Nephron (organoid): Measurements from ENCODE around the gene CENPL.
A peak's percentile ranks its signal among the peaks of the same experiment; 100 is the strongest.
"Not testable (repeated sequence)": the region's sequence is repeated elsewhere in the genome, so short reads cannot be mapped to it uniquely, and the experiment has no call there.

Source experiments
- H3K27ac Mint-ChIP-seq, 3 experiments: 2 replicates each; pipeline ENCODE4 v1.8.0; 2020; ENCODE audit warnings: mixed read lengths in 3 of 3, mild to moderate bottlenecking in 2 of 3, moderate library complexity in 1 of 3
- H3K27me3 Mint-ChIP-seq: 2 replicates; pipeline ENCODE4 v1.8.0; 2021; ENCODE audit warnings: low read depth, mild to moderate bottlenecking, moderate library complexity, mixed read lengths
- H3K36me3 Mint-ChIP-seq: 2 replicates; pipeline ENCODE4 v1.8.0; 2020; ENCODE audit warnings: low read depth, mixed read lengths
- H3K4me1 Mint-ChIP-seq: 2 replicates; pipeline ENCODE4 v1.8.0; 2020; ENCODE audit warnings: mixed read lengths
- H3K4me3 Mint-ChIP-seq, 3 experiments: 2 replicates each; pipeline ENCODE4 v1.8.0; 2020; ENCODE audit warnings: mild to moderate bottlenecking in 3 of 3, mixed read lengths in 3 of 3, moderate library complexity in 2 of 3
- H3K9me3 Mint-ChIP-seq: 2 replicates; pipeline ENCODE4 v1.8.0; 2020; ENCODE audit warnings: mixed read lengths
- CTCF ChIP-seq, 3 experiments: fragments of 200-600 bp; sonication (generic); IDR thresholded peaks; one replicate each; pipeline ENCODE4 v1.5.0; 2021; ENCODE audit warnings: antibody characterized with exemption in 3 of 3; ENCODE audit not compliant: unreplicated experiment in 3 of 3

Gene CENPL

GRCh38 chr1:173827611-173828010 is 2.9 kb upstream of the CENPL start:
- peaks cover 13% of the 10 kb centered on the region for H3K36me3 Mint-ChIP-seq

GRCh38 chr1:173823781-173824314 is 835 bp downstream of the CENPL start:
- H3K9me3 Mint-ChIP-seq, result no peaks in the 10 kb centered on the region
- no peak for TF ChIP-seq CTCF (IDR thresholded peaks at IDR 0.05; ENCODE audit: unreplicated experiment in 3 of 3)
- H3K4me1 Mint-ChIP-seq, result peaks cover 36% of the 10 kb centered on the region
- H3K4me3 Mint-ChIP-seq, result peak overlapping the region; percentile 92 to 99 (median 94)
- H3K27ac Mint-ChIP-seq, result peak overlapping the region; percentile 97 to 99 (median 99)
- H3K27me3 Mint-ChIP-seq, result no peaks in the 10 kb centered on the region
- H3K36me3 Mint-ChIP-seq, result peaks cover 13% of the 10 kb centered on the region

More at GRCh38 chr1:173827611-173828010, 2.9 kb upstream of the CENPL start:
- Mint-ChIP-seq H3K27me3 (no peaks in the 10 kb centered on the region), H3K27ac (no peak overlapping the region), H3K4me3 (peak overlapping the region in 2 of 3 experiments; percentile 17 to 23), H3K4me1 (peaks cover 28% of the 10 kb centered on the region), H3K9me3 (no peaks in the 10 kb centered on the region)
- TF ChIP-seq CTCF (IDR thresholded peaks at IDR 0.05; ENCODE audit: unreplicated experiment in 3 of 3), result no peak

- H3K4me1 Mint-ChIP-seq, result peaks cover 31% of the 10 kb centered on the region
- H3K9me3 Mint-ChIP-seq, result no peaks in the 10 kb centered on the region
- TF ChIP-seq CTCF (IDR thresholded peaks at IDR 0.05; ENCODE audit: unreplicated experiment in 3 of 3), result no peak
- H3K36me3 Mint-ChIP-seq, result peaks cover 27% of the 10 kb centered on the region
- H3K27ac Mint-ChIP-seq, result no peak overlapping the region
- no peaks in the 10 kb centered on the region for H3K27me3 Mint-ChIP-seq
- H3K4me3 Mint-ChIP-seq, result peak overlapping the region in 2 of 3 experiments; percentile 31 to 38
Observed at GRCh38 chr1:173821680-173822079, 3.0 kb downstream of the CENPL start.

- Mint-ChIP-seq H3K4me3 (no peak overlapping the region), H3K4me1 (peaks cover 15% of the 10 kb centered on the region), H3K36me3 (peaks cover 56% of the 10 kb centered on the region), H3K9me3 (peaks cover 22% of the 10 kb centered on the region), H3K27me3 (no peaks in the 10 kb centered on the region), H3K27ac (no peak overlapping the region)
- no peak for TF ChIP-seq CTCF (IDR thresholded peaks at IDR 0.05; ENCODE audit: unreplicated experiment in 3 of 3)
Observed at GRCh38 chr1:173818459-173818858, 6.2 kb downstream of the CENPL start.

- H3K4me1 Mint-ChIP-seq, H3K27ac Mint-ChIP-seq, H3K27me3 Mint-ChIP-seq, H3K4me3 Mint-ChIP-seq: not testable (repeated sequence)
- Mint-ChIP-seq H3K36me3 (peaks cover 81% of the 10 kb centered on the region), H3K9me3 (peaks cover 29% of the 10 kb centered on the region)
Observed at GRCh38 chr1:173813654-173814053, 11.0 kb downstream of the CENPL start.

- Mint-ChIP-seq H3K36me3 (peaks cover 27% of the 10 kb centered on the region), H3K4me1 (no peaks in the 10 kb centered on the region), H3K27me3 (no peaks in the 10 kb centered on the region), H3K9me3 (no peaks in the 10 kb centered on the region), H3K4me3 (no peak overlapping the region), H3K27ac (no peak overlapping the region)
- TF ChIP-seq CTCF (IDR thresholded peaks at IDR 0.05; ENCODE audit: unreplicated experiment in 3 of 3), result no peak
Observed at GRCh38 chr1:173802961-173803360, 21.7 kb downstream of the CENPL start.

GRCh38 chr1:173799995-173800394 is 24.7 kb downstream of the CENPL start:
- not testable (repeated sequence) for H3K27ac Mint-ChIP-seq, H3K4me3 Mint-ChIP-seq, H3K4me1 Mint-ChIP-seq, H3K9me3 Mint-ChIP-seq, H3K27me3 Mint-ChIP-seq
- peaks cover 24% of the 10 kb centered on the region for H3K36me3 Mint-ChIP-seq
